ENCODE measurements around the gene ANXA11. TPM values are rescaled to one million over a fixed set of nuclear protein-coding genes. Genes with fewer than 3 reads are reported as not detected.
A peak's percentile ranks its signal among the peaks of the same experiment; 100 is the strongest.

The ANXA11 gene
- total RNA-seq, 1 donor from 2014 or later, result 17.3 TPM

DNA sequence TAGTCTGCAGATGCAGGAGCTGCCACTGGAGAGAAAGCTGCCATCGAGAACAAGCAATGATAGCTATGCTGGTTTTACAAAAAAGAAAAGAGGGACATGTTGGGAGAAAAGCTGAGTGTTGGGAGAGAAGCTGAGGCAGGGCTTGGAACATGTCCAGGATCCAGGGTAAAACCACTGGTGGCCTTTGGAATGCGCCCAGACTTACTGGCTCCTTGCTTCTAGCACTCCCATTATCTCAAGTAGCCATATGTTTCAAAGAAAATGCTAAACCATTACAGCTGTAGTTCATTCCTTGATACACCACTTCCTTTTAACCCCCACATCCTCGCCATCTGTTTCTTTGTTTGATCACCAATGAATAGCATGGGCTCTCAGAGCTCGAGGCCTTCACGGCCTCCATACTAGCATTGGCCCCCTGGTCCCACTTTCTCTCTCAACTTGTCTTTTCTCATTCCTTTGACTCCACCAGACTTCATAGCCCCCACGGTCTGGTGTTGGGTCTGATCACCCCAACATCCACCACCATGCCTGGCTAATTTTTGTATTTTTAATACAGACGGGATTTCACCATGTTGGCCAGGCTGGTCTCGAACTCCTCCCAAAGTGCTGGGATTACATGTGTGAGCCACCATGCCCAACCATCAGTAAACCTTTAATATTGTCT lies 96.6 kb downstream of the ANXA11 start:
- no peak for DNase-seq (ENCODE audit: low read depth in 2 of 2)

DNA sequence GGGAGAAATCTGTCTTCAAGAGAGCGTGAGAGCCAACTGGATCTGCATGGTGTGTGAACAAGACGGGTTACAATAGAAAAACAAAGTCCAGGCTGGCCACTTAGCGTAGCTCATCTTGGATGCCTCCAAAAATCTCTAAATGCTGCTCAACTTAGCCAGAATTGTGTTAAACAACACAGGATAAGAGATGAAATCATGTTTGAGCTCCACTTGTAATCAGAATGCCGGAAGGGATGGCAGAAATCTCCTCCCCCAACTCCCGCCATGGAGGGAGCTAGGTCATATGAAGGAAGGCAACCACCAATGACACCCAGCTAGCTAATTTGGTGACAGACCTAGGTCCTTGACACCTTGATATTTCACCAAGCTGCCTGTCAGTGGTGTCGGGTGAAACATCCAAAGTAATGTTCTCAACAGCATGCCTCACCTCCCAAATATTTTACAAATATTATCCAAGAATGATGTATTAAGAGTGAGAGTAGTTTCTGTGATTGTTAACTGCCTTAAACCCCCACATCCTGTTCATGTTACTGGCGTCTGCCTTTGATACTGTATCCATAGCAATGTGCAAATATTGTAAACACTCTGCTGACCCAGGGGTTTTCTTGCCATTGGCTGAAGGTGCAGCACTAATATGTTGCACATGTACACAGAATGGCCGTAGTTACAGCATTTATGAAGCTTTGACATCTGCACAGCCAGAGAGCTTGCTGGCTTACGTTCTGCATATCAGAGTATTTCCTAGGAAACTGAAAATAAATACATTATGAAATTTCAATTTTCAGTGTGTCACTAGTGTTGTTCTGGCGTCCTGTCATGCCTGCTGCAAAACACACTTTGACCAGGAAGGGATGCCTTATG lies 101.0 kb downstream of the ANXA11 start:
- DNase-seq (ENCODE audit: low read depth in 2 of 2), result peak; percentile 17 to 21

Other genes starting within 250 kb of the ANXA11 start
- 2.9 and 3.0 TPM in 2 replicates for gene TMEM254, start 126.9 kb downstream of the ANXA11 start, total RNA-seq
- gene PLAC9, start 72.8 kb downstream of the ANXA11 start, total RNA-seq, result 0.63 and 3.7 TPM in 2 replicates
- gene MAT1A, start 84.1 kb upstream of the ANXA11 start, total RNA-seq, result not detected in 2 replicates
- gene DYDC1, start 151.2 kb upstream of the ANXA11 start, total RNA-seq, result not detected in 2 replicates
- 0.39 TPM in 1 of 2 replicates, not detected in the other for gene DYDC2, start 151.2 kb upstream of the ANXA11 start, total RNA-seq
- 101 and 174 TPM in 2 replicates for gene PRXL2A, start 203.0 kb upstream of the ANXA11 start, total RNA-seq
- 49.9 and 96.0 TPM in 2 replicates for gene TSPAN14, start 248.8 kb upstream of the ANXA11 start, total RNA-seq

Measured in dermis microvascular lymphatic vessel endothelial cell (primary cell).